ENCODE results near the gene BMPR1A. TPM values are rescaled to one million over a fixed set of nuclear protein-coding genes. Genes with fewer than 3 reads are reported as not detected.
A peak's percentile ranks its signal among the peaks of the same experiment; 100 is the strongest.

Gene BMPR1A
- total and polyA plus RNA-seq, 2 experiments from 2014 or later: 14.2 to 82.5 TPM

DNA sequence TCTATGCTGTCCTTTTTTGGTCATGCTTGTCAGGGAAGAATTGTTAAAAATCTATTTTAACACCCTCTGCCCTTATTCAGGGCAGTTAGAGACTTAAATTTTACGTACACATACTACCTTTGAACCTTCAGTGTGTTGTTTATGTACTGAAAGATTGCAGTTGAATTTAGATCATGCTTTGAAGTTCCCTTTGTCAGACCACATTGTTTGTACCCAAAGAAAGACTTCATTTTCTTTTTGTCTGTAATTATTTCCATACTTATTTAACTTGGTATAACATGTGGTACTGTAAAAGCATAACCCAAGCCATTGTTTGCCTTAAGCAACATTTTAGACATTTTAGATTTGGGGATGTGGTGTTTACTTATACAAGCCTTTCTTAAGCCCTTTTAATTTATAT, 104.9 kb downstream of the BMPR1A start:
- ATAC-seq (no peak), DNase-seq (ENCODE audit: low spot score) (no peak)
- H3K27me3 Mint-ChIP-seq (ENCODE audit: insufficient read depth, low read depth, poor library complexity): peaks cover 14% of the 10 kb centered on the region
- Histone ChIP-seq H3F3A (replicated peaks; ENCODE audit: low read depth) (peaks cover 29% of the 10 kb centered on the region), H3K79me2 (replicated peaks; ENCODE audit: insufficient read depth) (peaks cover 47% of the 10 kb centered on the region), H3K36me3 (ENCODE audit: insufficient read depth) (no peaks in the 10 kb centered on the region), H3K4me1 (ENCODE audit: insufficient read depth) (peaks cover 66% of the 10 kb centered on the region), H2AFZ (no peak overlapping the region), H4K20me1 (replicated peaks; ENCODE audit: insufficient read depth) (no peaks in the 10 kb centered on the region), H3K27ac (ENCODE audit: low read depth) (peak overlapping the region; percentile 100), H3K4me3 (no peak overlapping the region), H3K4me2 (peak overlapping the region; percentile 55; the same call in 1 of the 2 replicates), H3K9me2 (ENCODE audit: insufficient read depth) (no peaks in the 10 kb centered on the region), H3K27me3 (ENCODE audit: insufficient read depth) (no peaks in the 10 kb centered on the region)
- no peaks in the 10 kb centered on the region; the same call in 2 of the 3 replicates for H3K9me3 Mint-ChIP-seq
- no peak for TF ChIP-seq NANOG (IDR thresholded peaks at IDR 0.05; ENCODE audit: borderline replicate concordance)
- H3K27ac Mint-ChIP-seq: peak overlapping the region; percentile 97
- peaks cover 63% of the 10 kb centered on the region for H3K4me1 Mint-ChIP-seq
- peaks cover 24% of the 10 kb centered on the region for H3K36me3 Mint-ChIP-seq (ENCODE audit: low read depth)
- no peak overlapping the region for H3K4me3 Mint-ChIP-seq

DNA sequence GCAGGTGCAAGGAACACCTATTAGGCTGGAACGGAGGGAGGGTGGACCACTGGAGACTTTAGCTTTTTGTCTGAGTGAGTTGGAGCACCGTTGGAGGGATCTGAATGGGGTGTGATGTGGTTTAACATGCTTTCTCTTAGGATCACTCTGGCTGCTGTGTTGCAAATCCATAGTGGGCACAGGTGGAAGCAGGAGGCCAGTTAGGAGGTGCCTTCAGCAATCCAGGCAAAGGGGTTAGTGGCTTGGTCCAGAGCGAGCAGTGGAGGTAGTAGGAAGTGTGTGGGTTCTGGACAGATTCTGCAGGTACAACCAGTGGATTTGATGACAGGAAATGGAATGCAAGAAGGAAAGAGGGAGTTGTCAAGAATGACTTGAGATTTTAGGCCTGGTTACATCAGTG, 106.0 kb downstream of the BMPR1A start:
- TF ChIP-seq EZH2 (IDR thresholded peaks at IDR 0.05; ENCODE audit: low read depth, unreplicated experiment): no peak
- H3K9me3 Mint-ChIP-seq: no peaks in the 10 kb centered on the region; the same call in 2 of the 3 replicates
- H3K27me3 Mint-ChIP-seq (ENCODE audit: insufficient read depth, low read depth, poor library complexity): peaks cover 14% of the 10 kb centered on the region
- ATAC-seq (peak; percentile 17), DNase-seq (ENCODE audit: low spot score) (peak; percentile 25)
- no peak overlapping the region for H2AFZ ChIP-seq
- H3F3A ChIP-seq (replicated peaks; ENCODE audit: low read depth): peaks cover 29% of the 10 kb centered on the region
- H3K27ac ChIP-seq (ENCODE audit: low read depth): peak overlapping the region; percentile 100
- peak overlapping the region; percentile 55 for H3K4me2 ChIP-seq
- H3K27ac Mint-ChIP-seq: peak overlapping the region; percentile 97
- peaks cover 19% of the 10 kb centered on the region for H3K36me3 Mint-ChIP-seq (ENCODE audit: low read depth)
- no peaks in the 10 kb centered on the region for H4K20me1 ChIP-seq (replicated peaks; ENCODE audit: insufficient read depth)
- H3K27me3 ChIP-seq (ENCODE audit: insufficient read depth): no peaks in the 10 kb centered on the region
- H3K4me1 Mint-ChIP-seq: peaks cover 64% of the 10 kb centered on the region
- no peak overlapping the region for H3K4me3 ChIP-seq
- peaks cover 69% of the 10 kb centered on the region for H3K4me1 ChIP-seq (ENCODE audit: insufficient read depth)
- H3K36me3 ChIP-seq (ENCODE audit: insufficient read depth): no peaks in the 10 kb centered on the region
- H3K9me2 ChIP-seq (ENCODE audit: insufficient read depth): no peaks in the 10 kb centered on the region
- H3K4me3 Mint-ChIP-seq: peak overlapping the region; percentile 5; the same call in 1 of the 3 replicates
- H3K79me2 ChIP-seq (replicated peaks; ENCODE audit: insufficient read depth): peaks cover 54% of the 10 kb centered on the region

DNA sequence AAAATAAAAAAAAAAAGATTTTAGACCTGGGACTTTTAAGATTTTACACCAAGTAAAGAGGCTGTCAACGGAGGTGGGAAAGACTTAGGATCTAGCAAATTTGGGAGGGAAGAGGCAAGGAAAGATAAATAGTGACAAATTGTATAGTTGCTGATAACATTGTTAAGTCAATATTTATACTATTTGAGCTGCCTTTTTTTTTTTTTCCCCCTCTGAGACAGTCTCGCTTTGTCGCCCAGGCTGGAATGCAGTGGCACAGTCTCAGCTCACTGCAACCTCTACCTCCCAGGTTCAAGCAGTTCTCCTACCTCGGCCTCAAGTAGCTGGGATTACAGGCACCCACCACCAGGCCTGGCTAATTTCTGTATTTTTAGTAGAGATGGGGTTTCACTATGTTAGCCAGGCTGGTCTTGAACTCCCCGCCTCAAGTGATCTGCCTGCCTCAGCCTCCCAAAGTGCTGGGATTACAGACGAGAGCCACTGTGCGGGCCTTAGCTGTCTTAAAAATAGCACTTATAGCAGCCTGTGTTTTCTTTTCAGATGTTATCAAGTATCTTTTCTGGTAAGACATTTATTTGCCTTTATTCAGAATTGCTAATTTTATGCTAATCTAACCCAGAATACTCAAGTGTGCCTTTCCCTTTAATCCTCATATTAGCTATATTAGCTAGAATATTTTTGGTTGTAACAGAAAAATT, 106.5 kb downstream of the BMPR1A start:
- peaks cover 14% of the 10 kb centered on the region for H3K27me3 Mint-ChIP-seq (ENCODE audit: insufficient read depth, low read depth, poor library complexity)
- Histone ChIP-seq H3K27me3 (ENCODE audit: insufficient read depth) (no peaks in the 10 kb centered on the region), H3K27ac (ENCODE audit: low read depth) (peak overlapping the region; percentile 100), H3K9me2 (ENCODE audit: insufficient read depth) (no peaks in the 10 kb centered on the region), H3K79me2 (replicated peaks; ENCODE audit: insufficient read depth) (peaks cover 57% of the 10 kb centered on the region), H3K36me3 (ENCODE audit: insufficient read depth) (no peaks in the 10 kb centered on the region), H3K4me3 (no peak overlapping the region), H3K4me1 (ENCODE audit: insufficient read depth) (peaks cover 69% of the 10 kb centered on the region), H3F3A (replicated peaks; ENCODE audit: low read depth) (peaks cover 29% of the 10 kb centered on the region), H4K20me1 (replicated peaks; ENCODE audit: insufficient read depth) (no peaks in the 10 kb centered on the region), H2AFZ (no peak overlapping the region), H3K4me2 (peak overlapping the region; percentile 59)
- H3K36me3 Mint-ChIP-seq (ENCODE audit: low read depth): peaks cover 19% of the 10 kb centered on the region
- peaks cover 70% of the 10 kb centered on the region for H3K4me1 Mint-ChIP-seq
- no peaks in the 10 kb centered on the region; the same call in 2 of the 3 replicates for H3K9me3 Mint-ChIP-seq
- no peak overlapping the region for H3K4me3 Mint-ChIP-seq
- DNase-seq (ENCODE audit: low spot score): no peak
- peak; percentile 28 for ATAC-seq
- H3K27ac Mint-ChIP-seq: peak overlapping the region; percentile 97
- TF ChIP-seq, protein P1, sequence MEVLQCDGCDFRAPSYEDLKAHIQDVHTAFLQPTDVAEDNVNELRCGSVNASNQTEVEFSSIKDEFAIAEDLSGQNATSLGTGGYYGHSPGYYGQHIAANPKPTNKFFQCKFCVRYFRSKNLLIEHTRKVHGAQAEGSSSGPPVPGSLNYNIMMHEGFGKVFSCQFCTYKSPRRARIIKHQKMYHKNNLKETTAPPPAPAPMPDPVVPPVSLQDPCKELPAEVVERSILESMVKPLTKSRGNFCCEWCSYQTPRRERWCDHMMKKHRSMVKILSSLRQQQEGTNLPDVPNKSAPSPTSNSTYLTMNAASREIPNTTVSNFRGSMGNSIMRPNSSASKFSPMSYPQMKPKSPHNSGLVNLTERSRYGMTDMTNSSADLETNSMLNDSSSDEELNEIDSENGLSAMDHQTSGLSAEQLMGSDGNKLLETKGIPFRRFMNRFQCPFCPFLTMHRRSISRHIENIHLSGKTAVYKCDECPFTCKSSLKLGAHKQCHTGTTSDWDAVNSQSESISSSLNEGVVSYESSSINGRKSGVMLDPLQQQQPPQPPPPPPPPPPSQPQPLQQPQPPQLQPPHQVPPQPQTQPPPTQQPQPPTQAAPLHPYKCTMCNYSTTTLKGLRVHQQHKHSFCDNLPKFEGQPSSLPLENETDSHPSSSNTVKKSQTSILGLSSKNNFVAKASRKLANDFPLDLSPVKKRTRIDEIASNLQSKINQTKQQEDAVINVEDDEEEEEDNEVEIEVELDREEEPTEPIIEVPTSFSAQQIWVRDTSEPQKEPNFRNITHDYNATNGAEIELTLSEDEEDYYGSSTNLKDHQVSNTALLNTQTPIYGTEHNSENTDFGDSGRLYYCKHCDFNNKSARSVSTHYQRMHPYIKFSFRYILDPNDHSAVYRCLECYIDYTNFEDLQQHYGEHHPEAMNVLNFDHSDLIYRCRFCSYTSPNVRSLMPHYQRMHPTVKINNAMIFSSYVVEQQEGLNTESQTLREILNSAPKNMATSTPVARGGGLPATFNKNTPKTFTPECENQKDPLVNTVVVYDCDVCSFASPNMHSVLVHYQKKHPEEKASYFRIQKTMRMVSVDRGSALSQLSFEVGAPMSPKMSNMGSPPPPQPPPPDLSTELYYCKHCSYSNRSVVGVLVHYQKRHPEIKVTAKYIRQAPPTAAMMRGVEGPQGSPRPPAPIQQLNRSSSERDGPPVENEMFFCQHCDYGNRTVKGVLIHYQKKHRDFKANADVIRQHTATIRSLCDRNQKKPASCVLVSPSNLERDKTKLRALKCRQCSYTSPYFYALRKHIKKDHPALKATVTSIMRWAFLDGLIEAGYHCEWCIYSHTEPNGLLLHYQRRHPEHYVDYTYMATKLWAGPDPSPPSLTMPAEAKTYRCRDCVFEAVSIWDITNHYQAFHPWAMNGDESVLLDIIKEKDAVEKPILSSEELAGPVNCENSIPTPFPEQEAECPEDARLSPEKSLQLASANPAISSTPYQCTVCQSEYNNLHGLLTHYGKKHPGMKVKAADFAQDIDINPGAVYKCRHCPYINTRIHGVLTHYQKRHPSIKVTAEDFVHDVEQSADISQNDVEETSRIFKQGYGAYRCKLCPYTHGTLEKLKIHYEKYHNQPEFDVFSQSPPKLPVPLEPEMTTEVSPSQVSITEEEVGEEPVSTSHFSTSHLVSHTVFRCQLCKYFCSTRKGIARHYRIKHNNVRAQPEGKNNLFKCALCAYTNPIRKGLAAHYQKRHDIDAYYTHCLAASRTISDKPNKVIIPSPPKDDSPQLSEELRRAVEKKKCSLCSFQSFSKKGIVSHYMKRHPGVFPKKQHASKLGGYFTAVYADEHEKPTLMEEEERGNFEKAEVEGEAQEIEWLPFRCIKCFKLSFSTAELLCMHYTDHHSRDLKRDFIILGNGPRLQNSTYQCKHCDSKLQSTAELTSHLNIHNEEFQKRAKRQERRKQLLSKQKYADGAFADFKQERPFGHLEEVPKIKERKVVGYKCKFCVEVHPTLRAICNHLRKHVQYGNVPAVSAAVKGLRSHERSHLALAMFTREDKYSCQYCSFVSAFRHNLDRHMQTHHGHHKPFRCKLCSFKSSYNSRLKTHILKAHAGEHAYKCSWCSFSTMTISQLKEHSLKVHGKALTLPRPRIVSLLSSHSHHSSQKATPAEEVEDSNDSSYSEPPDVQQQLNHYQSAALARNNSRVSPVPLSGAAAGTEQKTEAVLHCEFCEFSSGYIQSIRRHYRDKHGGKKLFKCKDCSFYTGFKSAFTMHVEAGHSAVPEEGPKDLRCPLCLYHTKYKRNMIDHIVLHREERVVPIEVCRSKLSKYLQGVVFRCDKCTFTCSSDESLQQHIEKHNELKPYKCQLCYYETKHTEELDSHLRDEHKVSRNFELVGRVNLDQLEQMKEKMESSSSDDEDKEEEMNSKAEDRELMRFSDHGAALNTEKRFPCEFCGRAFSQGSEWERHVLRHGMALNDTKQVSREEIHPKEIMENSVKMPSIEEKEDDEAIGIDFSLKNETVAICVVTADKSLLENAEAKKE (CRISPR knock-in tag; IDR thresholded peaks at IDR 0.05): no peak
- TF ChIP-seq, protein P2, sequence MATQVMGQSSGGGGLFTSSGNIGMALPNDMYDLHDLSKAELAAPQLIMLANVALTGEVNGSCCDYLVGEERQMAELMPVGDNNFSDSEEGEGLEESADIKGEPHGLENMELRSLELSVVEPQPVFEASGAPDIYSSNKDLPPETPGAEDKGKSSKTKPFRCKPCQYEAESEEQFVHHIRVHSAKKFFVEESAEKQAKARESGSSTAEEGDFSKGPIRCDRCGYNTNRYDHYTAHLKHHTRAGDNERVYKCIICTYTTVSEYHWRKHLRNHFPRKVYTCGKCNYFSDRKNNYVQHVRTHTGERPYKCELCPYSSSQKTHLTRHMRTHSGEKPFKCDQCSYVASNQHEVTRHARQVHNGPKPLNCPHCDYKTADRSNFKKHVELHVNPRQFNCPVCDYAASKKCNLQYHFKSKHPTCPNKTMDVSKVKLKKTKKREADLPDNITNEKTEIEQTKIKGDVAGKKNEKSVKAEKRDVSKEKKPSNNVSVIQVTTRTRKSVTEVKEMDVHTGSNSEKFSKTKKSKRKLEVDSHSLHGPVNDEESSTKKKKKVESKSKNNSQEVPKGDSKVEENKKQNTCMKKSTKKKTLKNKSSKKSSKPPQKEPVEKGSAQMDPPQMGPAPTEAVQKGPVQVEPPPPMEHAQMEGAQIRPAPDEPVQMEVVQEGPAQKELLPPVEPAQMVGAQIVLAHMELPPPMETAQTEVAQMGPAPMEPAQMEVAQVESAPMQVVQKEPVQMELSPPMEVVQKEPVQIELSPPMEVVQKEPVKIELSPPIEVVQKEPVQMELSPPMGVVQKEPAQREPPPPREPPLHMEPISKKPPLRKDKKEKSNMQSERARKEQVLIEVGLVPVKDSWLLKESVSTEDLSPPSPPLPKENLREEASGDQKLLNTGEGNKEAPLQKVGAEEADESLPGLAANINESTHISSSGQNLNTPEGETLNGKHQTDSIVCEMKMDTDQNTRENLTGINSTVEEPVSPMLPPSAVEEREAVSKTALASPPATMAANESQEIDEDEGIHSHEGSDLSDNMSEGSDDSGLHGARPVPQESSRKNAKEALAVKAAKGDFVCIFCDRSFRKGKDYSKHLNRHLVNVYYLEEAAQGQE (IDR thresholded peaks at IDR 0.05; ENCODE audit: unreplicated experiment): no peak
- TF ChIP-seq CREB1 (CRISPR knock-in tag; IDR thresholded peaks at IDR 0.05; ENCODE audit: low read depth): no peak
